Parathyroid adenoma (tissue), 2 donors: ENCODE data around the gene ZNF135.

Experiments used
- H2AFZ ChIP-seq: fragments of 300-600 bp; sonication (generic); one replicate; pipeline ENCODE4 v1.7.0; 2017; ENCODE audit warnings: antibody characterized with exemption, mild to moderate bottlenecking
- H3K27ac ChIP-seq: fragments of 300-600 bp; sonication (generic); one replicate; pipeline ENCODE4 v1.7.0; 2017
- H3K27me3 ChIP-seq: fragments of 300-600 bp; sonication (generic); one replicate; pipeline ENCODE4 v1.7.0; 2017; ENCODE audit warnings: low read length; ENCODE audit not compliant: control insufficient read depth, insufficient read depth
- H3K36me3 ChIP-seq: fragments of 300-600 bp; sonication (generic); one replicate; pipeline ENCODE4 v1.7.0; 2017; ENCODE audit warnings: low read length; ENCODE audit not compliant: control insufficient read depth, insufficient read depth
- H3K4me1 ChIP-seq: fragments of 300-600 bp; sonication (generic); one replicate; pipeline ENCODE4 v1.7.0; 2017; ENCODE audit warnings: control low read depth
- H3K4me2 ChIP-seq: fragments of 300-600 bp; sonication (generic); one replicate; pipeline ENCODE4 v1.7.0; 2017; ENCODE audit warnings: low read length
- H3K4me3 ChIP-seq: fragments of 300-600 bp; sonication (generic); one replicate; pipeline ENCODE4 v1.7.0; 2017; ENCODE audit warnings: low read depth, low read length
- H3K79me2 ChIP-seq: fragments of 300-600 bp; sonication (generic); one replicate; pipeline ENCODE4 v1.7.0; 2017; ENCODE audit warnings: control low read depth
- H3K9ac ChIP-seq: fragments of 300-600 bp; sonication (generic); one replicate; pipeline ENCODE4 v1.7.0; 2017; ENCODE audit warnings: mild to moderate bottlenecking
- H3K9me3 ChIP-seq: fragments of 300-600 bp; sonication (generic); one replicate; pipeline ENCODE4 v1.7.0; 2017; ENCODE audit warnings: low read length; ENCODE audit not compliant: control insufficient read depth
- TF ChIP-seq, protein P1 (sequence below): fragments of 300-600 bp; sonication (generic); IDR thresholded peaks from one replicate; pipeline ENCODE4 v1.7.0; 2017; ENCODE audit warnings: antibody characterized with exemption, mild to moderate bottlenecking
- donor health status: primary hyperparathyroidism.

The ZNF135 gene

DNA sequence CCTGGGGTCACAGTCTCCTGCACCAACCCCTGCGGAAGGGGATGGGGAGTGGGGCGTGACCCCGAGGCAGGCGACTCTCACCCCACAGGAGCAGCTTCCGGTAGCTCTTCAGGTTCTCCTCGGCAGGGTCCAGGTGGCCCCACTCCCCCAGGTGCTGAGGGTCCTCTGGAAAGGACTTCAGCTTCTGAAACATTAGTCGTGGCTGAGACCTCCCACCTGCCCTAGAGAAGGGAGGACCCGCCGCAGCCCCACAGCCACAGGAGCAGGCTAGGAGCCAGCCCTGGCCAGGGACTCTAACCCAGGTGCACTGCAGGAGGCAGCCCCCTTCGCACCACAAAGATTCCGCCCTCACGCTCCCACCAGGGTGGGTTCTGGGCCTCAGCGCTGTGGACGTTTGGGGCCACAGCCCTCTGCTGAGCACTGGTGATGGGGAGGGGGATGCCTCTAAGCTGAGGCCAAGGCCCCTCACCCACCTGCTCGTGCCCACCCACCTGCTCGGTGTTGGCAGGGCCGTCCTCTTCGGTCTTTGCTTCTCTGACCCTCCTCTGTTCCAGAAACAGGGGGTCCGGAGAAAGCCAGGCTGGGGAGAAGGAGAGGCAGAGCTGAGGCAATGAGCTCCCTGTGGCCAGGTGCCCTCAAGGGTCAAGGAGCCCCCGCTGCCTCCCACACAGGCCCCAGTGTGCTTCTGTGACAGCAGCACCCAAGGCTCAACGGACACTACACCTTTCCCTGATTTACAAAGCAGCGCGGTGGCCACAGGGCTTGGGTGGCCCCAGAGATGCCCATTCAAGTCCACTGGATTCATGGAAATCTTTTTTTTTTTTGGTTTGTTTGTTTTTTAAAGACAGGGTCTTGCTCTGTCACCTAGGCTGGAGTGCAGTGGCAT is 28.0 kb downstream of the ZNF135 start:
- Histone ChIP-seq H3K36me3 (no peaks in the 10 kb centered on the region), H3K9me3 (no peaks in the 10 kb centered on the region)

DNA sequence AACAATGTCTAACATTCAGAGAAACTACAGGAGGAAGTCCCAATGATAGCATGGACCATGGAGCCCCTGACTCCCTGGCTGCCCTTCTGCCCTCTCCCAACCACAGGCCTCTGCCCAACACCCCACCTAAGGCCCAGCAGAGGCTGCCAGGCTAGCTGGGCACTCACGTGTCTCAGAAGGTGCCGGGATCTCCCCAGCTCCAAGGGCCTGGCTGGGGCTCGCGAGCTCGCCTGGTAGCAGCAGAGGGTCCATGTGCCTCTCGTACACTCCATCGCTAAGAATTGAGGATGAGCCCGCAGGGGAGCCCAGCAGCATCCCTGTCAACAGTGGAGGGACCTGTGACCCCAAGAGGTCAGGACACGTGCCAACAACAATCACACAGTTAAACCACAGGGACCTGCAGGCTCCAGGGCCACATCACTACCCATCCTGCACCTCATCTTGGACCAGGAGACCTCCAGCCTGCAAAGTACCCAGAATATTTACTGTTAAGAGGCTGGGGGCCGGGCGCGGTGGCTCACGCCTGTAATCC is 29.5 kb downstream of the ZNF135 start:
- no peaks in the 10 kb centered on the region for H3K4me1 ChIP-seq
- H3K36me3 ChIP-seq, result no peaks in the 10 kb centered on the region
- no peaks in the 10 kb centered on the region for H3K27me3 ChIP-seq
- no peak overlapping the region for H3K4me2 ChIP-seq
- H2AFZ ChIP-seq, result no peak overlapping the region
- no peak overlapping the region for H3K4me3 ChIP-seq
- TF ChIP-seq, protein P1, sequence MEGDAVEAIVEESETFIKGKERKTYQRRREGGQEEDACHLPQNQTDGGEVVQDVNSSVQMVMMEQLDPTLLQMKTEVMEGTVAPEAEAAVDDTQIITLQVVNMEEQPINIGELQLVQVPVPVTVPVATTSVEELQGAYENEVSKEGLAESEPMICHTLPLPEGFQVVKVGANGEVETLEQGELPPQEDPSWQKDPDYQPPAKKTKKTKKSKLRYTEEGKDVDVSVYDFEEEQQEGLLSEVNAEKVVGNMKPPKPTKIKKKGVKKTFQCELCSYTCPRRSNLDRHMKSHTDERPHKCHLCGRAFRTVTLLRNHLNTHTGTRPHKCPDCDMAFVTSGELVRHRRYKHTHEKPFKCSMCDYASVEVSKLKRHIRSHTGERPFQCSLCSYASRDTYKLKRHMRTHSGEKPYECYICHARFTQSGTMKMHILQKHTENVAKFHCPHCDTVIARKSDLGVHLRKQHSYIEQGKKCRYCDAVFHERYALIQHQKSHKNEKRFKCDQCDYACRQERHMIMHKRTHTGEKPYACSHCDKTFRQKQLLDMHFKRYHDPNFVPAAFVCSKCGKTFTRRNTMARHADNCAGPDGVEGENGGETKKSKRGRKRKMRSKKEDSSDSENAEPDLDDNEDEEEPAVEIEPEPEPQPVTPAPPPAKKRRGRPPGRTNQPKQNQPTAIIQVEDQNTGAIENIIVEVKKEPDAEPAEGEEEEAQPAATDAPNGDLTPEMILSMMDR, result no peak
- H3K9me3 ChIP-seq, result no peaks in the 10 kb centered on the region
- no peaks in the 10 kb centered on the region for H3K79me2 ChIP-seq
- H3K27ac ChIP-seq, result no peak overlapping the region
- no peak overlapping the region for H3K9ac ChIP-seq

More for the DNA sequence above, 28.0 kb downstream of the ZNF135 start:
- Histone ChIP-seq H3K27ac (no peak overlapping the region), H2AFZ (no peak overlapping the region), H3K4me3 (no peak overlapping the region), H3K4me2 (no peak overlapping the region), H3K4me1 (no peaks in the 10 kb centered on the region), H3K9ac (no peak overlapping the region), H3K27me3 (no peaks in the 10 kb centered on the region), H3K79me2 (no peaks in the 10 kb centered on the region)
- TF ChIP-seq, protein P1, result no peak

DNA sequence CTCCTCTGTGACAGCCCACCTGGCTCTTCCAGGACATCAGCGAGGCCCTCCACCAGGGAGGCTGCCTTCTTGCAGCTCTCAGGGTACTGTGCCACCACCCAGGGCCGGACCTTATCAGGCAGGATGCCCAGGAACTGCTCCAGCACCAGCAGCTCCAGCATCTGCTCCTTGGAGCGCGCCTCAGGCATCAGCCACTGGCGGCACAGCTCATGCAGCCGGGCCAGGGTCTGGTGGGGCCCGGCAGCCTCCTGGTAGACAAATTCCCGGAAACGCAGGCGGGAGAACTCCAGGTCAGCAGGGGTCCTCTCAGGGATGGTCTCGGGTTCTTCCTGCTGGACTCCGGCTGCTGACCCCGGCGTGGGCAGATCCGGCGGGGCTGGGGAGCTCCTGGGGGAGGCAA is 30.8 kb downstream of the ZNF135 start:
- no peaks in the 10 kb centered on the region for H3K9me3 ChIP-seq
- H3K79me2 ChIP-seq, result no peaks in the 10 kb centered on the region
- H3K27ac ChIP-seq, result no peak overlapping the region
- H3K4me2 ChIP-seq, result no peak overlapping the region
- no peaks in the 10 kb centered on the region for H3K36me3 ChIP-seq
- H2AFZ ChIP-seq, result no peak overlapping the region
- no peak overlapping the region for H3K9ac ChIP-seq
- no peak overlapping the region for H3K4me3 ChIP-seq
- no peaks in the 10 kb centered on the region for H3K4me1 ChIP-seq
- no peaks in the 10 kb centered on the region for H3K27me3 ChIP-seq
- TF ChIP-seq, protein P1, result no peak

DNA sequence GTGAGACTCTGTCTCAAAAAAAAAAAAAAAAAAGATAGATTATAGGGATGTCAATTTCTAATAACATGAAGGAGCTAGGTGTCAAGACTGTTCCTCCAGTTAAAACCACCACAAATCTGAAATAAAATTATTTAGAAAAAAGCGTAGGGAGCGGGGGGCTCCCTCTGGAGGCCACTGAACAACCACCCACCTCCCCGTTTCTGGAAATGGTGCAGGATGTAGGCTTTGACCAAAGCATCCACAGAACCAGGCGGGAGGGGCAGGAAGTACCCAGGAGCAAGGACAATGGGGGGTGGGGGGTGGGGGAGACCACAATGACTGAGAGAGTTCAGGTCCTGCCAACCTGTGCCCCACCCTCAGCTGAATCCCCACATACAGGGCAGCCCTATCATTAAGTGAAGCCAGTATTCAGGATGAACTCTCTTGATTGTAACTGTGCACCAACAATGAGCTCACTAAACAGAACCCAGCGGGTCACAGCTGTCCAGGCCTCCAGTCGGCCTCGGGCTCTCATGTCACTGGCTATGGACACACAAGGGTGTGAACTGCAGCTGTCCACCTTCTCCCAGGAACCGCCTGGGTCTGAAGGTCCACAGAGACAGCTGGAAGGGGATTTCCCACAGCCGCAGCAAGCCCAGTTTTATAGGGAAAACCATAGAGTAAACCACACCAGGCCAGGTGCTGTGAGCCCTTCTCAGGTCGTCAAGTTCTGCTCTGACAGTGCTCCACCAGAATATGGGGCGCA is 32.3 kb downstream of the ZNF135 start:
- Histone ChIP-seq H3K4me3 (no peak overlapping the region), H3K4me1 (no peaks in the 10 kb centered on the region), H3K9me3 (no peaks in the 10 kb centered on the region), H3K4me2 (no peak overlapping the region), H2AFZ (no peak overlapping the region), H3K9ac (no peak overlapping the region), H3K79me2 (peaks cover 7% of the 10 kb centered on the region), H3K36me3 (no peaks in the 10 kb centered on the region), H3K27me3 (no peaks in the 10 kb centered on the region), H3K27ac (no peak overlapping the region)
- TF ChIP-seq, protein P1, result no peak
